Calu3 (cell line): ENCODE data around the gene HSPA1A. TPM values are rescaled to one million over a fixed set of nuclear protein-coding genes. Genes with fewer than 3 reads are reported as not detected.

ENCODE experiments used
- BruUV-seq: library from RNA; stranded (reverse); fragments of 400-500 nt; replicated peaks from 2 replicates; lab custom pipeline; 2021; lab: Mats Ljungman, UMichigan
- CTCF ChIA-PET: fragments of 300-600 bp; sonication (Branson Sonifier 250); formaldehyde crosslinking; loops from one replicate; lab custom pipeline; 2022; ENCODE audit warnings: antibody characterized with exemption; lab: Charles Lee
- DNase-seq: peaks from one replicate; pipeline ENCODE4 v3.0.0; 2022
- H3K27ac Mint-ChIP-seq: one replicate; pipeline ENCODE4 v1.8.0; 2022; ENCODE audit warnings: mixed read lengths; ENCODE audit not compliant: unreplicated experiment
- H3K27me3 Mint-ChIP-seq: one replicate; pipeline ENCODE4 v1.8.0; 2022; ENCODE audit warnings: mixed read lengths; ENCODE audit not compliant: unreplicated experiment
- H3K36me3 Mint-ChIP-seq: one replicate; pipeline ENCODE4 v1.8.0; 2022; ENCODE audit warnings: mild to moderate bottlenecking, moderate library complexity, mixed read lengths; ENCODE audit not compliant: insufficient read depth, unreplicated experiment
- H3K4me1 Mint-ChIP-seq: one replicate; pipeline ENCODE4 v1.8.0; 2022; ENCODE audit warnings: mild to moderate bottlenecking, low read depth, mixed read lengths; ENCODE audit not compliant: unreplicated experiment
- H3K4me3 Mint-ChIP-seq: one replicate; pipeline ENCODE4 v1.8.0; 2022; ENCODE audit warnings: mild to moderate bottlenecking, low read depth, moderate library complexity, mixed read lengths; ENCODE audit not compliant: unreplicated experiment
- H3K9me3 Mint-ChIP-seq: one replicate; pipeline ENCODE4 v1.8.0; 2022; ENCODE audit warnings: low read depth, mixed read lengths; ENCODE audit not compliant: unreplicated experiment
- intact Hi-C: fragments of 100-400 bp; cut with micrococcal nuclease; formaldehyde crosslinking; loops from one replicate; pipeline ENCODE4 v1.10.0; 2022; ENCODE audit not compliant: unreplicated experiment
- total RNA-seq: library from RNA; stranded (reverse); gene quantifications from 2 replicates; pipeline ENCODE4 v1.2.3, GENCODE V29; 2022
- TF ChIP-seq, protein P1 (sequence below): fragments of 200-600 bp; IDR thresholded peaks from one replicate; pipeline ENCODE4 v1.8.0; 2022; ENCODE audit warnings: antibody characterized with exemption; ENCODE audit not compliant: unreplicated experiment

Gene HSPA1A
- total RNA-seq, 1 experiment from 2014 or later, result 1,263 TPM

DNA sequence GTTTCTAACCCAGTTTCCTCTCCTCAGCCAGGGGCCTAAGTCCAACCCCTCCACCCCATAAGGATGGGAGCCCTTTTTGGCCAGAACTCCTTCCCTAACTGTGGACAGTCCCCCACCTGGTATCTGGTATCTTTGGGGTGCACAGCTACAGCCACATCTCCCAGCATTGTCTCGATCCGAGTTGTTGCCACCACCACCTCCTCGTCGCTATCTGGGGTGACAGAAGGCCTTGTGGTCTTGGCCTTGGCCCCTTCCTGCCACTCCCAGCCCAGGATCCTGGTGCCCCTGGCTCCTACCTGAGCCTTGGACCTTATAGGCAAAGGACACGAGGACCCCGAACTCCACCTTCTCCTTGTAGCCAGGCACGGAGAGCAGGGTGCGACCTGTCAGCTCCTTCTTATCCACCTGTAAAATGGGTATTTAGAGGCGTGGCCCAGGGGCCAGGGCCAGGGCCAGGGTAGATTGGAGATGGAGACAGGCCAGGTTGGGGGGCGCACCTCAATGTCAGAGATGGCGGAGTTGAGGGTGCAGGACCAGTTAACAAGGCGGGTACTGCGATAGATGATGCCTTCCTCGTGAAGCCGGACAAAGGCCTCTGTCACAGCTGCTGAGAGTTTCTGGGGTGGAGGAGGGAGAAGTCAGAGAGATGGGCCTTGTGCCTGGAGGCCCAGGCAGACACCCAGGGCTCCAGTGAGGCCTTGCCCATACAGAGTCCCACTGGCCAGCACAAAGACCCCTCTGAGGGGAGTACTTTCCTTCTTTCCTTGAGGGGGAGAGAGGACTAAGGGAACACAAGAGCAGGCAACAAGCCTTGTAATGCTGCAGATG is 31.0 kb upstream of the HSPA1A start:
- Mint-ChIP-seq H3K4me3 (no peak overlapping the region), H3K9me3 (no peaks in the 10 kb centered on the region), H3K4me1 (no peaks in the 10 kb centered on the region), H3K36me3 (peaks cover 96% of the 10 kb centered on the region), H3K27me3 (no peaks in the 10 kb centered on the region), H3K27ac (peak overlapping the region; percentile 76)
- intact Hi-C loops, result no loop called here
- CTCF ChIA-PET, result interaction anchor here (0.6 to 1.0 kb wide), 2 partner anchors 9 to 132 kb away, joined by 3 to 4 read pairs; partner anchors contain the start of gene BAG6
- DNase-seq, result no peak
- TF ChIP-seq, protein P1, sequence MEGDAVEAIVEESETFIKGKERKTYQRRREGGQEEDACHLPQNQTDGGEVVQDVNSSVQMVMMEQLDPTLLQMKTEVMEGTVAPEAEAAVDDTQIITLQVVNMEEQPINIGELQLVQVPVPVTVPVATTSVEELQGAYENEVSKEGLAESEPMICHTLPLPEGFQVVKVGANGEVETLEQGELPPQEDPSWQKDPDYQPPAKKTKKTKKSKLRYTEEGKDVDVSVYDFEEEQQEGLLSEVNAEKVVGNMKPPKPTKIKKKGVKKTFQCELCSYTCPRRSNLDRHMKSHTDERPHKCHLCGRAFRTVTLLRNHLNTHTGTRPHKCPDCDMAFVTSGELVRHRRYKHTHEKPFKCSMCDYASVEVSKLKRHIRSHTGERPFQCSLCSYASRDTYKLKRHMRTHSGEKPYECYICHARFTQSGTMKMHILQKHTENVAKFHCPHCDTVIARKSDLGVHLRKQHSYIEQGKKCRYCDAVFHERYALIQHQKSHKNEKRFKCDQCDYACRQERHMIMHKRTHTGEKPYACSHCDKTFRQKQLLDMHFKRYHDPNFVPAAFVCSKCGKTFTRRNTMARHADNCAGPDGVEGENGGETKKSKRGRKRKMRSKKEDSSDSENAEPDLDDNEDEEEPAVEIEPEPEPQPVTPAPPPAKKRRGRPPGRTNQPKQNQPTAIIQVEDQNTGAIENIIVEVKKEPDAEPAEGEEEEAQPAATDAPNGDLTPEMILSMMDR, result no peak
- BruUV-seq, result no TSS peak

DNA sequence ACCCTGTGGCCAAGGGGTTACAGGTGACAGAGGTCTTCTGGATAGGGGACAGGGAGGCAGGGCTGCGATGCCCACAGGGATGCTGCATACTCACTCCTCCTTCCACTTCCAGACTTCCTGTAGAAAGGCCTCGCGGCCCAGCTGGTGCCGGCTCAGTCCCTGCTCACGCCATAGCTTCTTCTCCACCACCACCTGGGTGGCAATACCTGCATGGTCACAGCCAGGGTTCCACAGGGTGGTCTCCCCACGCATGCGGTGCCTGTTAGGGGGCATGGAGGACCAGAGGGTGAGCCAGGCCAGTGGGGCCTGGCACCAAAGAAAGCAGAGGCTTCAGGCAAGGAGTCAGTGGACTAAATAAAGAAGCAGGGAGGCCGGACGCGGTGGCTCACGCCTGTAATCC is 29.9 kb upstream of the HSPA1A start:
- intact Hi-C loops, result no loop called here
- H3K36me3 Mint-ChIP-seq, result peaks cover 96% of the 10 kb centered on the region

DNA sequence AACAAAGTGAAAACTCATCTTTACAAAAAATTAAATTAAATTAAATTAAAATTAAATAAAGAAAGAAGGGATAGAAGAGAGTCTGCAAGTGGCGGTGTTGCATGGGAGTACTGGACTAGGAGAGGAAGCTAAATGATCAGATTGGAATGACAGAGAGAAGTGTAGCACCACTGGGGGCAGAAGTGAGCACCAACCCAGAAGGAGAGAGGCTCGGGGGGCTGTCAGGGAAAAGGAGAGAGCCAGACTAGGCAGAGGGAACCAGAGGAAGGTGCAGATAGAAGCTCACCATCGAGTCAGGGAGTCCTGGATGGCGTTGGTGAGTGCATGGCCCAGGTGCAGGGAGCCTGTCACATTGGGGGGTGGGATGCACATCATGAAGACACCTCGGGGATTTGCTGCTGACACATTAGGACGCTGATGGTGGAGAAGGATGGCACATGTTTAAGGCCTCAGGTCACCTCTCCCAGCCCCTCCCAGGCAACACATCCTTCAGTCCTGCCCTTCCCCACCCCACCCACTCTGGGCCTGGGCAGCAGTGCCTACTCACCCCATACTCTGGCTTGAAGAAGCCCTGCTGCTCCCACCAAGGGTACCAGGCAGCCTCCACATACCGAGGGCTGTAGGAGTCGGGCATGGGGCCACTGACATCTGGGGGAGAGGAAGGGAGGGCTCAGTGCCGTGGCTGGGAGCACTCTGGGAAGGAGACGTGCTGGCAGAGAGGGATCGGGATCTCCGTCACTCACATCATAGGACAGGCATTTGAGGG is 23.8 kb upstream of the HSPA1A start:
- CTCF ChIA-PET, result interaction anchor here (0.6 to 2.2 kb wide), 15 partner anchors 15 to 71 kb away, joined by 3 to 18 read pairs (median 4); partner anchors contain the start of genes CLIC1, HSPA1A, HSPA1L and LSM2
- H3K4me3 Mint-ChIP-seq, result peak overlapping the region; percentile 84
- peak overlapping the region; percentile 93 for H3K27ac Mint-ChIP-seq
- DNase-seq, result peak; percentile 78
- H3K4me1 Mint-ChIP-seq, result peaks cover 45% of the 10 kb centered on the region
- peaks cover 93% of the 10 kb centered on the region for H3K36me3 Mint-ChIP-seq
- no peaks in the 10 kb centered on the region for H3K9me3 Mint-ChIP-seq
- BruUV-seq, result no TSS peak
- TF ChIP-seq, protein P1, result peak; percentile 94
- H3K27me3 Mint-ChIP-seq, result no peaks in the 10 kb centered on the region
- intact Hi-C loops, result loop anchor here (5.0 kb wide), 1 partner anchor 41 kb away; no protein-coding TSS in a partner anchor

More for the DNA sequence above, 29.9 kb upstream of the HSPA1A start:
- Mint-ChIP-seq H3K4me1 (peaks cover 3% of the 10 kb centered on the region), H3K27ac (no peak overlapping the region), H3K27me3 (no peaks in the 10 kb centered on the region), H3K9me3 (no peaks in the 10 kb centered on the region), H3K4me3 (no peak overlapping the region)
- TF ChIP-seq, protein P1, result no peak
- CTCF ChIA-PET, result interaction anchor here (0.5 to 1.0 kb wide), 2 partner anchors 144 to 163 kb away, joined by 3 to 7 read pairs; no protein-coding TSS in a partner anchor
- no TSS peak for BruUV-seq
- DNase-seq, result no peak

DNA sequence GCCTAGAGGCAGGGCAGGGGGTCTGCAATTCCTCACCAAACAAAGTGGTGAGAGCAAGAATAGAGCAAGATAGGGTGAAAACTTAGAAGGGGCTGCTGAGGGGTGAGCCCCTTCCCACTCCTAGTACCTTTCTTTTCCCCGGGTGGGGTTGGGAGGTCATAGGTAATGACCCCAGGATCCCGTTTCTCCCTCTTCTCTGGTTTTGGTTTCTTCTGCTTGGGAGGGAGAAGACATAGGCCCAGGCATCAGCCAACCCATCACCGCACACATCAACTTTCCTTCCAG is 23.3 kb upstream of the HSPA1A start:
- Mint-ChIP-seq H3K36me3 (peaks cover 93% of the 10 kb centered on the region), H3K4me3 (peak overlapping the region; percentile 84)
- CTCF ChIA-PET, result interaction anchor here (0.9 to 2.0 kb wide), 3 partner anchors 17 to 52 kb away, joined by 3 to 18 read pairs (median 4); partner anchors contain the start of genes HSPA1A, HSPA1L and MSH5

More for the DNA sequence above, 23.3 kb upstream of the HSPA1A start:
- intact Hi-C loops, result loop anchor here (5.0 kb wide), 1 partner anchor 40 kb away; no protein-coding TSS in a partner anchor
- Mint-ChIP-seq H3K4me1 (peaks cover 45% of the 10 kb centered on the region), H3K9me3 (no peaks in the 10 kb centered on the region), H3K27me3 (no peaks in the 10 kb centered on the region), H3K27ac (peak overlapping the region; percentile 93)
- BruUV-seq, result no TSS peak
- TF ChIP-seq, protein P1, result no peak
- DNase-seq, result no peak
